WTC11 (cell line): ENCODE results near the gene RUFY2. TPM values are rescaled to one million over a fixed set of nuclear protein-coding genes. Genes with fewer than 3 reads are reported as not detected.
A peak's percentile ranks its signal among the peaks of the same experiment; 100 is the strongest.

Source experiments
- ATAC-seq: fragments of 200-7000 bp; cut with Tn5 transposase; 2 replicates; pipeline ENCODE4 v1.10.0; 2021; ENCODE audit warnings: mild to moderate bottlenecking, moderate library complexity
- Bru-seq: library from RNA; stranded (reverse); fragments of 400-500 nt; gene quantifications from one replicate; lab custom pipeline; 2021; lab: Mats Ljungman, UMichigan
- CTCF ChIA-PET: fragments of 300-600 bp; sonication (Branson Sonifier 250); formaldehyde crosslinking; loops from one replicate; lab custom pipeline; 2021; ENCODE audit warnings: antibody characterized with exemption; lab: Charles Lee
- POLR2A ChIA-PET: fragments of 350-600 bp; sonication (Branson Sonifier 250); formaldehyde crosslinking; loops from one replicate; lab custom pipeline; 2021; ENCODE audit warnings: antibody characterized with exemption; lab: Charles Lee
- DNase-seq: peaks from one replicate; pipeline ENCODE4 v3.0.0; 2021; ENCODE audit warnings: low spot score
- H3K27ac Mint-ChIP-seq: 2 replicates; pipeline ENCODE4 v1.8.0; 2021; ENCODE audit warnings: mixed read lengths
- H3K27me3 Mint-ChIP-seq: 2 replicates; pipeline ENCODE4 v1.8.0; 2021; ENCODE audit warnings: low read depth, mild to moderate bottlenecking, moderate library complexity, mixed read lengths
- H3K36me3 Mint-ChIP-seq: 2 replicates; pipeline ENCODE4 v1.8.0; 2021; ENCODE audit warnings: mixed read lengths
- H3K4me1 Mint-ChIP-seq: 2 replicates; pipeline ENCODE4 v1.8.0; 2022; ENCODE audit warnings: mixed read lengths
- H3K4me3 Mint-ChIP-seq: 2 replicates; pipeline ENCODE4 v1.8.0; 2021; ENCODE audit warnings: mild to moderate bottlenecking, moderate library complexity, mixed read lengths
- H3K9me3 Mint-ChIP-seq: 2 replicates; pipeline ENCODE4 v1.8.0; 2021; ENCODE audit warnings: mixed read lengths
- CBFB ChIP-seq: sonication (generic); formaldehyde crosslinking; IDR thresholded peaks from 2 replicates; pipeline ENCODE4 v1.8.1; 2022; ENCODE audit warnings: mild to moderate bottlenecking, low read depth, missing genetic modification reagents
- CREM ChIP-seq: sonication (generic); formaldehyde crosslinking; IDR thresholded peaks from 2 replicates; pipeline ENCODE4 v1.8.1; 2022; ENCODE audit warnings: mild to moderate bottlenecking, missing genetic modification reagents, moderate library complexity
- E2F5 ChIP-seq: sonication (generic); formaldehyde crosslinking; IDR thresholded peaks from 2 replicates; pipeline ENCODE4 v1.8.1; 2022; ENCODE audit warnings: mild to moderate bottlenecking, moderate library complexity, missing genetic modification reagents
- ELF4 ChIP-seq: sonication (generic); formaldehyde crosslinking; IDR thresholded peaks from 2 replicates; pipeline ENCODE4 v1.8.1; 2022; ENCODE audit warnings: low read depth, mild to moderate bottlenecking, moderate library complexity, missing genetic modification reagents
- EMX1 ChIP-seq: fragments of 250-450 bp; sonication (Bioruptor Pico); IDR thresholded peaks from 2 replicates; pipeline ENCODE4 v1.8.0; 2021; ENCODE audit warnings: mild to moderate bottlenecking
- ETV6 ChIP-seq: sonication (generic); formaldehyde crosslinking; IDR thresholded peaks from 2 replicates; pipeline ENCODE4 v1.8.1; 2022; ENCODE audit warnings: mild to moderate bottlenecking, missing genetic modification reagents
- GABPB1 ChIP-seq: sonication (generic); formaldehyde crosslinking; IDR thresholded peaks from 2 replicates; pipeline ENCODE4 v1.8.1; 2023; ENCODE audit warnings: mild to moderate bottlenecking, missing genetic modification reagents
- IRF1 ChIP-seq: sonication (generic); formaldehyde crosslinking; IDR thresholded peaks from 2 replicates; pipeline ENCODE4 v1.8.0; 2023; ENCODE audit warnings: missing genetic modification reagents
- MAX ChIP-seq: sonication (generic); formaldehyde crosslinking; IDR thresholded peaks from 2 replicates; pipeline ENCODE4 v1.8.0; 2022; ENCODE audit warnings: mild to moderate bottlenecking, missing genetic modification reagents
- MXD4 ChIP-seq: fragments of 250-450 bp; sonication (Bioruptor Pico); IDR thresholded peaks from 2 replicates; pipeline ENCODE4 v1.8.0; 2021; ENCODE audit warnings: mild to moderate bottlenecking, moderate library complexity, borderline replicate concordance
- PRRX2 ChIP-seq: fragments of 250-450 bp; sonication (Bioruptor Pico); IDR thresholded peaks from 2 replicates; pipeline ENCODE4 v1.8.0; 2021; ENCODE audit warnings: mild to moderate bottlenecking
- RELA ChIP-seq: sonication (generic); formaldehyde crosslinking; IDR thresholded peaks from 2 replicates; pipeline ENCODE4 v1.8.1; 2022; ENCODE audit warnings: missing genetic modification reagents, mild to moderate bottlenecking, borderline replicate concordance
- SP1 ChIP-seq: sonication (generic); formaldehyde crosslinking; conservative IDR thresholded peaks from 2 replicates; pipeline ENCODE4 v1.8.1; 2022; ENCODE audit warnings: missing genetic modification reagents
- TEAD1 ChIP-seq: sonication (generic); formaldehyde crosslinking; IDR thresholded peaks from 2 replicates; pipeline ENCODE4 v1.8.0; 2022; ENCODE audit warnings: mild to moderate bottlenecking, missing genetic modification reagents
- TP53 ChIP-seq: sonication (generic); formaldehyde crosslinking; IDR thresholded peaks from 2 replicates; pipeline ENCODE4 v1.8.1; 2023; ENCODE audit warnings: mild to moderate bottlenecking, missing genetic modification reagents
- ZBTB43 ChIP-seq: sonication (generic); formaldehyde crosslinking; IDR thresholded peaks from 2 replicates; pipeline ENCODE4 v1.8.1; 2023; ENCODE audit warnings: mild to moderate bottlenecking, missing genetic modification reagents
- ZNF232 ChIP-seq: sonication (generic); formaldehyde crosslinking; IDR thresholded peaks from 2 replicates; pipeline ENCODE4 v1.8.0; 2022; ENCODE audit warnings: mild to moderate bottlenecking, missing genetic modification reagents
- ZNF416 ChIP-seq: fragments of 250-450 bp; sonication (Bioruptor Pico); IDR thresholded peaks from 2 replicates; pipeline ENCODE4 v1.9.0; 2021; ENCODE audit warnings: mild to moderate bottlenecking, inconsistent platforms
- ZNF423 ChIP-seq: fragments of 250-450 bp; sonication (Bioruptor Pico); IDR thresholded peaks from 2 replicates; pipeline ENCODE4 v2.1.2; 2022; ENCODE audit warnings: mild to moderate bottlenecking, moderate library complexity
- ZNF512 ChIP-seq: sonication (generic); formaldehyde crosslinking; IDR thresholded peaks from 2 replicates; pipeline ENCODE4 v1.8.1; 2022; ENCODE audit warnings: missing genetic modification reagents, borderline replicate concordance
- long read RNA-seq, 3 experiments: library from RNA in 1 of 3; library from capped mRNA in 1 of 3; library from polyadenylated mRNA in 1 of 3; unstranded in 2 of 3; stranded (forward) in 1 of 3; transcript quantifications; one replicate each; pipeline ENCODE4 v2.0.0, GENCODE V29; 2021
- total RNA-seq: library from RNA; stranded (reverse); gene quantifications from 3 replicates; pipeline ENCODE4 v1.2.3, GENCODE V29; 2021
- TF ChIP-seq, protein P1 (sequence below): sonication (generic); formaldehyde crosslinking; IDR thresholded peaks from 2 replicates; pipeline ENCODE4 v1.8.1; 2023; ENCODE audit warnings: mild to moderate bottlenecking, moderate library complexity, missing genetic modification reagents
- TF ChIP-seq, protein P2 (sequence below): fragments of 250-450 bp; sonication (Bioruptor Pico); IDR thresholded peaks from 2 replicates; pipeline ENCODE4 v1.9.0; 2021; ENCODE audit warnings: mild to moderate bottlenecking

Gene RUFY2, protein sequence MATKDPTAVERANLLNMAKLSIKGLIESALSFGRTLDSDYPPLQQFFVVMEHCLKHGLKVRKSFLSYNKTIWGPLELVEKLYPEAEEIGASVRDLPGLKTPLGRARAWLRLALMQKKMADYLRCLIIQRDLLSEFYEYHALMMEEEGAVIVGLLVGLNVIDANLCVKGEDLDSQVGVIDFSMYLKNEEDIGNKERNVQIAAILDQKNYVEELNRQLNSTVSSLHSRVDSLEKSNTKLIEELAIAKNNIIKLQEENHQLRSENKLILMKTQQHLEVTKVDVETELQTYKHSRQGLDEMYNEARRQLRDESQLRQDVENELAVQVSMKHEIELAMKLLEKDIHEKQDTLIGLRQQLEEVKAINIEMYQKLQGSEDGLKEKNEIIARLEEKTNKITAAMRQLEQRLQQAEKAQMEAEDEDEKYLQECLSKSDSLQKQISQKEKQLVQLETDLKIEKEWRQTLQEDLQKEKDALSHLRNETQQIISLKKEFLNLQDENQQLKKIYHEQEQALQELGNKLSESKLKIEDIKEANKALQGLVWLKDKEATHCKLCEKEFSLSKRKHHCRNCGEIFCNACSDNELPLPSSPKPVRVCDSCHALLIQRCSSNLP
- total RNA-seq (10.0 to 10.7 TPM (median 10.3 TPM) in 3 replicates), Bru-seq, nascent RNA (percentile 61 among the genes with signal in this experiment)
- long read RNA-seq, experiment 1, full-length matches to known transcripts = 10 of 27 reads
- long read RNA-seq, experiment 1, partial matches to known transcripts = 6 of 27 reads
- long read RNA-seq, experiment 1, other reads (novel, unspliced or antisense) = 11 of 27 reads
- long read RNA-seq, experiment 2, partial matches to known transcripts = 0 of 4 reads
- long read RNA-seq, experiment 2, other reads (novel, unspliced or antisense) = 4 of 4 reads
- long read RNA-seq, experiment 3, partial matches to known transcripts = 0 of 1 reads
- long read RNA-seq, experiment 3, other reads (novel, unspliced or antisense) = 0 of 1 reads

DNA sequence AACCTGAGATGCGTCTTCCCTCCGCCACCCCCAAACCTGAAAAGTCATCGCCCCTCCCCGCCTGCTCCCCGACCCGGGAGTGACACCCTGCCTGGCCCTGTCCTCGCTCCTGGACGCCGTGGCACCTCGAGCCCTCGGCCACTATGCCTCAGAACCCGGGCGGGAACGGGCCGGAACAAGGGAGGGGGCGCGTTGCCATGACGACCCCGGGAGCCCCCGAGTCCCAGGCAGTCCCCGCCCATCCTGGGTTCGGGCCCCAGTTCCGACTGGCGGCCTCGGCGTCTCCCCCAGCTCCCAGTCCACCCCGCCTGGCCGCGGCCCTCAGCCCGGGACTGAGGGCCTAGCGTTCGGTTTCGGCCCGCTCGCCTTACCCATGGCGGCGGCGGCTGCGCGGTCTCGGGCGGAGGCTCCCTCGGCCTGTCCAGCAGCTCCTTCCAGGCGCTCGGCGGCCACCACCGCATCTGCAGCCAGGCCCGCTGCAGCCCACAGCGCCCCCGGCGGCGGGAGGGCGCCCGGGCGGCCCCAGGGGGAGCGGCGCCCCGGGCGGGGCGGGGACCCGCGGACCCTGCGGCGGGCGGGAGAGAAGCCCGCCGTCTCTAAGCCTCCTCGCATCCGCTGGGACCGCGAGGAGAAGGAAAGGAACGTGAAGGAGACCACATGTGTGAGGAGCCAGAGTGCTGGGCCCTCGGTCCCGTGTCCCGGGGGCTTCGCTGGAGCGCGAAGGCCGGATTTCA lies at the start of gene RUFY2:
TSS of gene RUFY2 (minus strand) at position 463 of the 734 bp plus-strand sequence. CDS start at position 375, 88 bp downstream.
- H3K4me1 Mint-ChIP-seq = peaks cover 18% of the 10 kb centered on the region
- no peaks in the 10 kb centered on the region for H3K36me3 Mint-ChIP-seq
- TF ChIP-seq, protein P1, sequence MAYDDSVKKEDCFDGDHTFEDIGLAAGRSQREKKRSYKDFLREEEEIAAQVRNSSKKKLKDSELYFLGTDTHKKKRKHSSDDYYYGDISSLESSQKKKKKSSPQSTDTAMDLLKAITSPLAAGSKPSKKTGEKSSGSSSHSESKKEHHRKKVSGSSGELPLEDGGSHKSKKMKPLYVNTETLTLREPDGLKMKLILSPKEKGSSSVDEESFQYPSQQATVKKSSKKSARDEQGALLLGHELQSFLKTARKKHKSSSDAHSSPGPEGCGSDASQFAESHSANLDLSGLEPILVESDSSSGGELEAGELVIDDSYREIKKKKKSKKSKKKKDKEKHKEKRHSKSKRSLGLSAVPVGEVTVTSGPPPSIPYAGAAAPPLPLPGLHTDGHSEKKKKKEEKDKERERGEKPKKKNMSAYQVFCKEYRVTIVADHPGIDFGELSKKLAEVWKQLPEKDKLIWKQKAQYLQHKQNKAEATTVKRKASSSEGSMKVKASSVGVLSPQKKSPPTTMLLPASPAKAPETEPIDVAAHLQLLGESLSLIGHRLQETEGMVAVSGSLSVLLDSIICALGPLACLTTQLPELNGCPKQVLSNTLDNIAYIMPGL (CRISPR knock-in tag) = peak; percentile 94
- 0 out of 2 replicates have a peak, but pooled peaks have one; percentile 82 for TF ChIP-seq CBFB (CRISPR knock-in tag)
- TF ChIP-seq ELF4 = 0 out of 2 replicates have a peak, but pooled peaks have one; percentile 51
- TF ChIP-seq MAX (CRISPR knock-in tag) = peak; percentile 18; the same call in 1 of the 2 replicates
- no peak for TF ChIP-seq IRF1 (CRISPR knock-in tag)
- TF ChIP-seq, protein P2, sequence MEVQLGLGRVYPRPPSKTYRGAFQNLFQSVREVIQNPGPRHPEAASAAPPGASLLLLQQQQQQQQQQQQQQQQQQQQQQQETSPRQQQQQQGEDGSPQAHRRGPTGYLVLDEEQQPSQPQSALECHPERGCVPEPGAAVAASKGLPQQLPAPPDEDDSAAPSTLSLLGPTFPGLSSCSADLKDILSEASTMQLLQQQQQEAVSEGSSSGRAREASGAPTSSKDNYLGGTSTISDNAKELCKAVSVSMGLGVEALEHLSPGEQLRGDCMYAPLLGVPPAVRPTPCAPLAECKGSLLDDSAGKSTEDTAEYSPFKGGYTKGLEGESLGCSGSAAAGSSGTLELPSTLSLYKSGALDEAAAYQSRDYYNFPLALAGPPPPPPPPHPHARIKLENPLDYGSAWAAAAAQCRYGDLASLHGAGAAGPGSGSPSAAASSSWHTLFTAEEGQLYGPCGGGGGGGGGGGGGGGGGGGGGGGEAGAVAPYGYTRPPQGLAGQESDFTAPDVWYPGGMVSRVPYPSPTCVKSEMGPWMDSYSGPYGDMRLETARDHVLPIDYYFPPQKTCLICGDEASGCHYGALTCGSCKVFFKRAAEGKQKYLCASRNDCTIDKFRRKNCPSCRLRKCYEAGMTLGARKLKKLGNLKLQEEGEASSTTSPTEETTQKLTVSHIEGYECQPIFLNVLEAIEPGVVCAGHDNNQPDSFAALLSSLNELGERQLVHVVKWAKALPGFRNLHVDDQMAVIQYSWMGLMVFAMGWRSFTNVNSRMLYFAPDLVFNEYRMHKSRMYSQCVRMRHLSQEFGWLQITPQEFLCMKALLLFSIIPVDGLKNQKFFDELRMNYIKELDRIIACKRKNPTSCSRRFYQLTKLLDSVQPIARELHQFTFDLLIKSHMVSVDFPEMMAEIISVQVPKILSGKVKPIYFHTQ (CRISPR knock-in tag) = no peak
- peak; percentile 67; the same call in 1 of the 2 replicates for TF ChIP-seq CREM (CRISPR knock-in tag)
- TF ChIP-seq ZNF423 (CRISPR knock-in tag) = peak; percentile 62; the same call in 1 of the 2 replicates
- TF ChIP-seq ZBTB43 (CRISPR knock-in tag) = 0 out of 2 replicates have a peak, but pooled peaks have one; percentile 43
- TF ChIP-seq TP53 = peak; percentile 71; the same call in 1 of the 2 replicates
- TF ChIP-seq ZNF232 (CRISPR knock-in tag) = peak; percentile 39; the same call in 1 of the 2 replicates
- TF ChIP-seq ZNF416 (CRISPR knock-in tag) = 0 out of 2 replicates have a peak, but pooled peaks have one; percentile 54
- TF ChIP-seq EMX1 (CRISPR knock-in tag) = no peak
- TF ChIP-seq ETV6 = peak; percentile 19; the same call in 1 of the 2 replicates
- 0 out of 2 replicates have a peak, but pooled peaks have one; percentile 28 for TF ChIP-seq PRRX2 (CRISPR knock-in tag)
- peak; percentile 75 for TF ChIP-seq SP1
- TF ChIP-seq RELA (CRISPR knock-in tag) = peak; percentile 75; the same call in 1 of the 2 replicates
- no peak for TF ChIP-seq ZNF512
- peak; percentile 63; the same call in 1 of the 2 replicates for TF ChIP-seq TEAD1
- peak; percentile 5; the same call in 1 of the 2 replicates for TF ChIP-seq GABPB1 (CRISPR knock-in tag)
- peak; percentile 80 for TF ChIP-seq E2F5 (CRISPR knock-in tag)
- no peak for TF ChIP-seq MXD4 (CRISPR knock-in tag)

More for the DNA sequence above, at the start of gene RUFY2:
- Mint-ChIP-seq H3K27me3 (no peaks in the 10 kb centered on the region; the same call in 1 of the 2 replicates), H3K4me3 (peak within 1 kb of the TSS; percentile 70), H3K9me3 (no peaks in the 10 kb centered on the region), H3K27ac (peak within 1 kb of the TSS; percentile 95)
- DNase-seq = peak; percentile 83
- peak; percentile 89 for ATAC-seq
- ChIA-PET CTCF (interaction anchor here (0.5 to 2.0 kb wide), 16 partner anchors 8 to 549 kb away, joined by 3 to 13 read pairs (median 4); partner anchors contain the start of genes ATOH7, DDX21, DNA2 and HNRNPH3), POLR2A (interaction anchor here (1.0 to 1.5 kb wide), 2 partner anchors 75 to 494 kb away, joined by 4 read pairs; partner anchors contain the start of genes DDX50 and HNRNPH3)
